Upper lobe of left lung (tissue), 6 donors: ENCODE measurements around the gene TEX30. TPM values are rescaled to one million over a fixed set of nuclear protein-coding genes. Genes with fewer than 3 reads are reported as not detected.

Experiments
- ATAC-seq, 2 donors: fragments of 200-7000 bp; cut with Tn5 transposase; one replicate each; pipeline ENCODE4 v1.9.1; 2022; ENCODE audit warnings: mild to moderate bottlenecking in 2 of 2, moderate library complexity in 2 of 2; ENCODE audit not compliant: low FRiP score in 2 of 2
- DNase-seq, 2 donors: peaks; one replicate each; pipeline ENCODE4 v3.0.0-alpha.2; 2019 to 2020
- H3K27ac ChIP-seq, 4 donors: fragments of 200-600 bp; sonication (generic); one replicate each; pipeline ENCODE4 v1.5.1; 2016 to 2019
- H3K27me3 ChIP-seq, 4 donors: fragments of 200-600 bp; sonication (generic); one replicate each; pipeline ENCODE4 v1.5.1; 2017 to 2019
- H3K36me3 ChIP-seq, 4 donors: fragments of 200-600 bp; sonication (generic); one replicate each; pipeline ENCODE4 v1.5.1; 2016 to 2019
- H3K4me1 ChIP-seq, 4 donors: fragments of 200-600 bp; sonication (generic); one replicate each; pipeline ENCODE4 v1.5.1; 2018 to 2019
- H3K4me3 ChIP-seq, 4 donors: fragments of 200-600 bp; sonication (generic); one replicate each; pipeline ENCODE4 v1.5.1; 2017 to 2019; ENCODE audit warnings: mild to moderate bottlenecking in 2 of 4, moderate library complexity in 1 of 4
- H3K9me3 ChIP-seq, 4 donors: fragments of 200-600 bp; sonication (generic); one replicate each; pipeline ENCODE4 v1.5.1; 2018 to 2019
- CTCF ChIP-seq, 6 experiments: fragments of 450-650 bp in 4 of 6; fragments of 200-600 bp in 2 of 6; sonication (generic) in 2 of 6; IDR thresholded peaks; one replicate each; pipeline ENCODE4 v1.5.1; 2016 to 2019; ENCODE audit warnings: antibody characterized with exemption in 6 of 6
- EP300 ChIP-seq, 4 donors: sonication (generic); formaldehyde crosslinking; IDR thresholded peaks; one replicate each; pipeline ENCODE4 v1.5.1; 2017; ENCODE audit warnings: antibody characterized with exemption in 4 of 4, control low read depth in 2 of 4
- POLR2A ChIP-seq, 4 donors: fragments of 450-650 bp; IDR thresholded peaks; one replicate each; pipeline ENCODE4 v1.5.1; 2016 to 2017; ENCODE audit warnings: antibody characterized with exemption in 4 of 4, mild to moderate bottlenecking in 2 of 4
- POLR2AphosphoS5 ChIP-seq, 2 donors: sonication (generic); formaldehyde crosslinking; IDR thresholded peaks; one replicate each; pipeline ENCODE4 v1.5.1; 2017; ENCODE audit warnings: antibody characterized with exemption in 2 of 2
- WGBS, 2 donors: methylation state at CpG; one replicate each; pipeline ENCODE4 v1.1.5; 2017 to 2018; 5-methylcytosine and 5-hydroxymethylcytosine counted together
- total RNA-seq, 6 donors: library from RNA; depleted of rRNA in 4 of 6; stranded (reverse); fragments of >200 nt in 4 of 6; gene quantifications; one replicate each; pipeline versions ENCODE4 v1.1.0 to v1.2.1, GENCODE V29; 2016 to 2021
- donor health status: DM: no; HTN: no; CAD: no; lungs with moderate emphysema.
- donor health status: DM: no; HTN: yes; CAD: no; lungs with severe emphysema.

The TEX30 gene
- total RNA-seq, 6 donors from 2014 or later, result 1.00 to 7.8 (median 6.2) TPM

GRCh38 chr13:102770435-102770834, 3.2 kb downstream of the TEX30 start:
- Histone ChIP-seq H3K4me1 (peaks cover 6 to 16% (median 13%) of the 10 kb centered on the region in 4 donors), H3K9me3 (no peaks in the 10 kb centered on the region), H3K27ac (no peak overlapping the region), H3K36me3 (peaks cover 0 to 6% (median 1%) of the 10 kb centered on the region in 4 donors), H3K4me3 (no peak overlapping the region), H3K27me3 (no peaks in the 10 kb centered on the region)
- DNase-seq (no peak), ATAC-seq (no peak)
- TF ChIP-seq POLR2A (IDR thresholded peaks at IDR 0.05) (no peak), EP300 (IDR thresholded peaks at IDR 0.05) (no peak)
- WGBS, 2 donors, result 87 to 93% methylated on average over 2 of the region's 2 CpGs

- peaks cover 0 to 6% (median 1%) of the 10 kb centered on the region in 4 donors for H3K36me3 ChIP-seq
- H3K27me3 ChIP-seq, result no peaks in the 10 kb centered on the region
- no peak overlapping the region for H3K27ac ChIP-seq
- peaks cover 6 to 16% (median 13%) of the 10 kb centered on the region in 4 donors for H3K4me1 ChIP-seq
- H3K9me3 ChIP-seq, result no peaks in the 10 kb centered on the region
- WGBS, 2 donors, result 76 to 81% methylated on average over 4 of the region's 4 CpGs
- DNase-seq (no peak), ATAC-seq (no peak)
- TF ChIP-seq POLR2AphosphoS5 (IDR thresholded peaks at IDR 0.05) (no peak), CTCF (IDR thresholded peaks at IDR 0.05) (no peak), POLR2A (IDR thresholded peaks at IDR 0.05) (no peak), EP300 (IDR thresholded peaks at IDR 0.05) (no peak)
- H3K4me3 ChIP-seq, result no peak overlapping the region
Observed at GRCh38 chr13:102769679-102770078, 3.9 kb downstream of the TEX30 start.

GRCh38 chr13:102768909-102769308, 4.7 kb downstream of the TEX30 start:
- peaks cover 0 to 6% (median 1%) of the 10 kb centered on the region in 4 donors for H3K36me3 ChIP-seq
- no peaks in the 10 kb centered on the region for H3K27me3 ChIP-seq
- H3K4me1 ChIP-seq, result peaks cover 6 to 11% (median 8%) of the 10 kb centered on the region in 4 donors
- 72 to 73% methylated on average over 2 of the region's 2 CpGs for WGBS, 2 donors
- no peak for ATAC-seq
- no peak overlapping the region for H3K4me3 ChIP-seq
- DNase-seq, result no peak
- H3K27ac ChIP-seq, result no peak overlapping the region
- no peaks in the 10 kb centered on the region for H3K9me3 ChIP-seq
- no peak for TF ChIP-seq EP300 (IDR thresholded peaks at IDR 0.05)
- TF ChIP-seq POLR2A (IDR thresholded peaks at IDR 0.05), result no peak
- no peak for TF ChIP-seq POLR2AphosphoS5 (IDR thresholded peaks at IDR 0.05)
- TF ChIP-seq CTCF (IDR thresholded peaks at IDR 0.05), result no peak

GRCh38 chr13:102763741-102764140, 9.8 kb downstream of the TEX30 start:
- no peaks in the 10 kb centered on the region for H3K27me3 ChIP-seq
- no peaks in the 10 kb centered on the region for H3K9me3 ChIP-seq
- 84 to 91% methylated on average over 1 of the region's 1 CpG for WGBS, 2 donors
- peaks cover 0 to 6% (median 1%) of the 10 kb centered on the region in 4 donors for H3K36me3 ChIP-seq
- no peak for TF ChIP-seq EP300 (IDR thresholded peaks at IDR 0.05)
- no peak for TF ChIP-seq CTCF (IDR thresholded peaks at IDR 0.05)
- no peak for TF ChIP-seq POLR2AphosphoS5 (IDR thresholded peaks at IDR 0.05)
- no peak for TF ChIP-seq POLR2A (IDR thresholded peaks at IDR 0.05)
- no peak for DNase-seq
- no peaks in the 10 kb centered on the region for H3K4me1 ChIP-seq
- H3K27ac ChIP-seq, result no peak overlapping the region
- H3K4me3 ChIP-seq, result no peak overlapping the region
- ATAC-seq, result no peak

GRCh38 chr13:102761071-102761470, 12.5 kb downstream of the TEX30 start:
- TF ChIP-seq EP300 (IDR thresholded peaks at IDR 0.05) (no peak), POLR2AphosphoS5 (IDR thresholded peaks at IDR 0.05) (no peak)
- 78 to 82% methylated on average over 1 of the region's 1 CpG for WGBS, 2 donors
- DNase-seq, result no peak
- no peak overlapping the region for H3K4me3 ChIP-seq
- no peak overlapping the region for H3K27ac ChIP-seq
- H3K36me3 ChIP-seq, result no peaks in the 10 kb centered on the region
- no peaks in the 10 kb centered on the region for H3K9me3 ChIP-seq
- ATAC-seq, result no peak
- no peaks in the 10 kb centered on the region for H3K27me3 ChIP-seq
- no peaks in the 10 kb centered on the region for H3K4me1 ChIP-seq

- no peak overlapping the region for H3K4me3 ChIP-seq
- H3K36me3 ChIP-seq, result no peaks in the 10 kb centered on the region
- H3K4me1 ChIP-seq, result no peaks in the 10 kb centered on the region
- no peak for DNase-seq
- H3K27me3 ChIP-seq, result no peaks in the 10 kb centered on the region
- no peak overlapping the region for H3K27ac ChIP-seq
- WGBS, 2 donors, result 89 to 93% methylated on average over 2 of the region's 2 CpGs
- ATAC-seq, result no peak
- no peaks in the 10 kb centered on the region for H3K9me3 ChIP-seq
- no peak for TF ChIP-seq POLR2A (IDR thresholded peaks at IDR 0.05)
- TF ChIP-seq CTCF (IDR thresholded peaks at IDR 0.05), result no peak
- no peak for TF ChIP-seq EP300 (IDR thresholded peaks at IDR 0.05)
- TF ChIP-seq POLR2AphosphoS5 (IDR thresholded peaks at IDR 0.05), result no peak
Observed at GRCh38 chr13:102758842-102759241, 14.7 kb downstream of the TEX30 start.
